Mesenchymal stem cell (in vitro differentiated cells and primary cell): ENCODE results near the gene ALG14.
"Not testable (repeated sequence)": the region's sequence is repeated elsewhere in the genome, so short reads cannot be mapped to it uniquely, and the experiment has no call there.

ENCODE experiments used
- DNase-seq: peaks from one replicate; pipeline ENCODE4 v3.0.0-alpha.2; 2013
- H2AFZ ChIP-seq: one replicate; pipeline ENCODE4 v1.6.1; 2013; ENCODE audit warnings: low read depth, mild to moderate bottlenecking, control low read depth, inconsistent platforms, low read length, moderate library complexity
- H2AK5ac ChIP-seq: 2 replicates; pipeline ENCODE4 v1.6.1; 2013; ENCODE audit warnings: low read length, moderate library complexity, mild to moderate bottlenecking, inconsistent platforms; ENCODE audit not compliant: severe bottlenecking
- H2BK120ac ChIP-seq: one replicate; pipeline ENCODE4 v1.6.1; 2013; ENCODE audit warnings: low read depth, mild to moderate bottlenecking, inconsistent platforms, low read length, moderate library complexity
- H2BK12ac ChIP-seq, 2 experiments: one replicate each; pipeline ENCODE4 v1.6.1; 2013; ENCODE audit warnings: inconsistent platforms in 2 of 2, low read length in 2 of 2, mild to moderate bottlenecking in 2 of 2, moderate library complexity in 2 of 2, control low read depth in 1 of 2
- H2BK15ac ChIP-seq: one replicate; pipeline ENCODE4 v1.6.1; 2013; ENCODE audit warnings: mild to moderate bottlenecking, low read depth, inconsistent platforms; ENCODE audit not compliant: poor library complexity, severe bottlenecking
- H2BK5ac ChIP-seq: 2 replicates; pipeline ENCODE4 v1.6.1; 2013; ENCODE audit warnings: low read depth, mild to moderate bottlenecking, low read length, control low read depth, inconsistent platforms; ENCODE audit not compliant: poor library complexity, severe bottlenecking
- H3K14ac ChIP-seq, 2 experiments: one replicate each; pipeline ENCODE4 v1.6.1; 2013; ENCODE audit warnings: inconsistent platforms in 2 of 2, low read length in 2 of 2, control low read depth in 1 of 2, mild to moderate bottlenecking in 1 of 2, moderate library complexity in 1 of 2
- H3K18ac ChIP-seq, 2 experiments: one replicate each; pipeline ENCODE4 v1.6.1; 2013; ENCODE audit warnings: inconsistent platforms in 2 of 2, low read length in 2 of 2, control low read depth in 1 of 2, low read depth in 1 of 2, mild to moderate bottlenecking in 1 of 2
- H3K23ac ChIP-seq, 2 experiments: one replicate each; pipeline ENCODE4 v1.6.1; 2013; ENCODE audit warnings: inconsistent platforms in 2 of 2, low read length in 2 of 2, mild to moderate bottlenecking in 2 of 2, moderate library complexity in 2 of 2, control low read depth in 1 of 2
- H3K27ac ChIP-seq: 2 replicates; pipeline ENCODE4 v1.5.1; 2013; ENCODE audit warnings: mild to moderate bottlenecking, moderate library complexity, low read length, control low read depth, inconsistent platforms; ENCODE audit not compliant: poor library complexity, severe bottlenecking
- H3K27me3 ChIP-seq, 2 experiments: 2 replicates each; pipeline versions ENCODE4 v1.6.1 to v1.7.0; 2013; ENCODE audit warnings: low read length in 2 of 2, mild to moderate bottlenecking in 2 of 2, moderate library complexity in 2 of 2, control low read depth in 1 of 2, inconsistent platforms in 1 of 2; ENCODE audit not compliant: control insufficient read depth in 1 of 2, insufficient read depth in 1 of 2
- H3K36me3 ChIP-seq, 2 experiments: 2 replicates each; pipeline versions ENCODE4 v1.6.1 to v1.7.0; 2013; ENCODE audit warnings: low read length in 2 of 2, control low read depth in 1 of 2, inconsistent platforms in 1 of 2, low read depth in 1 of 2, mild to moderate bottlenecking in 1 of 2; ENCODE audit not compliant: insufficient read depth in 2 of 2, control insufficient read depth in 1 of 2
- H3K4ac ChIP-seq, 2 experiments: one replicate each; pipeline ENCODE4 v1.6.1; 2013; ENCODE audit warnings: inconsistent platforms in 2 of 2, low read length in 2 of 2, mild to moderate bottlenecking in 2 of 2, moderate library complexity in 2 of 2, control low read depth in 1 of 2, low read depth in 1 of 2
- H3K4me1 ChIP-seq: 2 replicates; pipeline ENCODE4 v1.6.1; 2013; ENCODE audit warnings: low read depth, low read length, control low read depth; ENCODE audit not compliant: control insufficient read depth, insufficient read depth
- H3K4me2 ChIP-seq: 2 replicates; pipeline ENCODE4 v1.6.1; 2013; ENCODE audit warnings: low read length, mild to moderate bottlenecking, inconsistent platforms; ENCODE audit not compliant: poor library complexity, severe bottlenecking
- H3K4me3 ChIP-seq, 2 experiments: 2 replicates each; pipeline versions ENCODE4 v1.5.1 to v1.7.0; 2013; ENCODE audit warnings: low read length in 2 of 2, mild to moderate bottlenecking in 2 of 2, control low read depth in 1 of 2, low read depth in 1 of 2; ENCODE audit not compliant: insufficient read depth in 1 of 2
- H3K79me1 ChIP-seq: replicated peaks from 2 replicates; pipeline ENCODE4 v1.6.1; 2013; ENCODE audit warnings: mild to moderate bottlenecking, control low read depth, low read length, inconsistent platforms; ENCODE audit not compliant: poor library complexity, severe bottlenecking
- H3K9ac ChIP-seq: 2 replicates; pipeline ENCODE4 v1.7.0; 2013; ENCODE audit warnings: mild to moderate bottlenecking, low read length, moderate library complexity
- H3K9me3 ChIP-seq: 2 replicates; pipeline ENCODE4 v1.7.0; 2013; ENCODE audit warnings: mild to moderate bottlenecking, low read length; ENCODE audit not compliant: control insufficient read depth
- H4K8ac ChIP-seq: one replicate; pipeline ENCODE4 v1.6.1; 2013; ENCODE audit warnings: inconsistent platforms, mild to moderate bottlenecking, low read length, moderate library complexity
- H4K91ac ChIP-seq: one replicate; pipeline ENCODE4 v1.6.1; 2013; ENCODE audit warnings: mild to moderate bottlenecking, low read length, inconsistent platforms
- WGBS: methylation state at CpG from one replicate; pipeline ENCODE4 v1.1.7; 2013; ENCODE audit warnings: mixed read lengths; 5-methylcytosine and 5-hydroxymethylcytosine counted together

Gene ALG14

DNA sequence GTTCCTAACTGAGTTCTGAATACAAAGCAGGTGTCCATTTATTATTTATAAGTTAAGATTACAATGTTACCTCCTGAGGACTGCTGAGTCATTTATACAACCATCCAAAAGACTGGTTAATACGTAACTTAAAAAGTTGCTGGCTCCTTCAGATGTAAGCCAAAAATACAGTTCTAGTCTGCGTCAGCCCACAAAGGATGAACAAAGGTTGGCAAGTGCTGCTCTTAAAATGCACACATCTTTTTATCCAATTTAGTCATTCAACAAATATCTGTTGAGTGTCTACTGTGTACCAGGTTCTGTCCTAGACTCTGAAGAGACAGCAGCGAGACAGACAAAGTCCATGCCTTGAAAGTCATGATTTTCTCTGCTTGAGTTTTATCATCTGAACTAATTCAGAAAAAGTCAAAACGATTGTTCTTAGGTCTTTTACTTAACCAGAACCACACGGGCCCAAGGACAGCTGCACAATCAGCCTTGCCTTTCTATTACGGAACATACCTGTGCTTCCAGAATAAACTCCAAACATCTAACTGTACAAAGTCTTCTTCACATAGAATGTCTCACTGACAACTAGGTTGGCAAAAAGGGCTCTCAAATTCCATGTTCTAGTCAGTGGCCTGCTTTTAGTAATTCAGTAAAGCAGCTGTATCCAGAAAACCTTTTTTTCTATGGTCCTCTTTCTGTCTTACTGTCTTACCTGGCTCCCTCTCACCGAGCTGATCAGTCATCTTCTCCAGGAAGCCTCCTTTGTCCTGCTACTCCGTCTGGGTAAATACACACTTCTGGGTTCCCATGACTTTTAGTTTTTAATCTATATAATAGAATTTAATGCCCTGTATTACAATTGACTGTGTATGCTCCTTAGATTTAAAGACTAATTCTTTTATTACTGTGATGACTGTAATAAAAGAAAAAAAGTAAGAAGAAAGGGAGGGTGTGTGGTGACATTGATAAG, 130.3 kb downstream of the ALG14 start:
- H2BK120ac ChIP-seq: no peak overlapping the region
- no peak overlapping the region for H3K18ac ChIP-seq
- WGBS: 91% methylated on average over 6 of the region's 8 CpGs
- H3K4me2 ChIP-seq: no peak overlapping the region
- peak overlapping the region; percentile 97 for H2AK5ac ChIP-seq
- no peak overlapping the region for H2AFZ ChIP-seq
- no peak overlapping the region for H3K14ac ChIP-seq
- no peak overlapping the region for H2BK12ac ChIP-seq
- no peaks in the 10 kb centered on the region for H3K79me1 ChIP-seq
- H3K4ac ChIP-seq: no peak overlapping the region
- H2BK15ac ChIP-seq: no peak overlapping the region
- H3K9ac ChIP-seq: no peak overlapping the region
- H3K27me3 ChIP-seq: no peaks in the 10 kb centered on the region
- H3K27ac ChIP-seq: peak overlapping the region; percentile 91
- H3K23ac ChIP-seq: no peak overlapping the region
- no peaks in the 10 kb centered on the region for H3K9me3 ChIP-seq
- no peak overlapping the region for H4K8ac ChIP-seq
- no peak overlapping the region for H3K4me3 ChIP-seq
- H4K91ac ChIP-seq: no peak overlapping the region
- DNase-seq: no peak
- no peaks in the 10 kb centered on the region for H3K36me3 ChIP-seq
- H3K4me1 ChIP-seq: peaks cover 5% of the 10 kb centered on the region
- no peak overlapping the region for H2BK5ac ChIP-seq

- not testable (repeated sequence) for DNase-seq, H3K23ac ChIP-seq, H3K9ac ChIP-seq, H3K4me1 ChIP-seq, H3K4me2 ChIP-seq, H3K27me3 ChIP-seq, H2BK12ac ChIP-seq, H4K91ac ChIP-seq, H3K4ac ChIP-seq, H2BK5ac ChIP-seq, H3K14ac ChIP-seq, H2AFZ ChIP-seq, H4K8ac ChIP-seq, H3K9me3 ChIP-seq, H2BK15ac ChIP-seq, H3K4me3 ChIP-seq, H3K36me3 ChIP-seq, H2BK120ac ChIP-seq, H3K79me1 ChIP-seq, H3K18ac ChIP-seq
- WGBS: no CpG with 5 or more reads among the region's 1 CpG
- H3K27ac ChIP-seq: peak overlapping the region; percentile 91
- H2AK5ac ChIP-seq: peak overlapping the region; percentile 23
These were observed 131.3 kb downstream of the ALG14 start for GRCh38 chr1:94941480-94941879.

- Histone ChIP-seq H3K14ac (no peak overlapping the region), H3K4me2 (no peak overlapping the region)
- WGBS: 97% methylated on average over 3 of the region's 3 CpGs
These were observed 132.0 kb downstream of the ALG14 start for GRCh38 chr1:94940738-94941137.

GRCh38 chr1:94937820-94938219, 134.9 kb downstream of the ALG14 start:
- peaks cover 2% of the 10 kb centered on the region for H3K79me1 ChIP-seq
- H4K91ac ChIP-seq: no peak overlapping the region
- no peaks in the 10 kb centered on the region for H3K9me3 ChIP-seq
- no peak overlapping the region for H3K14ac ChIP-seq
- H3K36me3 ChIP-seq: peaks cover 0 to 1% of the 10 kb centered on the region in 2 experiments
- H3K27me3 ChIP-seq: no peaks in the 10 kb centered on the region
- no peak overlapping the region for H3K18ac ChIP-seq
- no peak overlapping the region for H2BK5ac ChIP-seq
- no peak overlapping the region for H4K8ac ChIP-seq
- H2BK15ac ChIP-seq: no peak overlapping the region
- WGBS: no CpG with 5 or more reads among the region's 1 CpG
- no peak for DNase-seq
- no peak overlapping the region for H3K23ac ChIP-seq
- no peak overlapping the region for H2AFZ ChIP-seq
- no peak overlapping the region for H3K4me3 ChIP-seq
- H3K27ac ChIP-seq: no peak overlapping the region
- H3K4me2 ChIP-seq: no peak overlapping the region
- H3K9ac ChIP-seq: no peak overlapping the region
- H3K4ac ChIP-seq: no peak overlapping the region
- peaks cover 8% of the 10 kb centered on the region for H3K4me1 ChIP-seq
- H2BK12ac ChIP-seq: no peak overlapping the region
- peak overlapping the region; percentile 94 for H2AK5ac ChIP-seq
- H2BK120ac ChIP-seq: no peak overlapping the region

More at GRCh38 chr1:94940738-94941137, 132.0 kb downstream of the ALG14 start:
- Histone ChIP-seq H4K8ac (no peak overlapping the region), H3K79me1 (no peaks in the 10 kb centered on the region), H2BK120ac (no peak overlapping the region), H3K27ac (no peak overlapping the region), H2BK15ac (no peak overlapping the region), H3K4me3 (no peak overlapping the region), H3K18ac (no peak overlapping the region), H3K4ac (no peak overlapping the region), H3K36me3 (no peaks in the 10 kb centered on the region), H3K27me3 (no peaks in the 10 kb centered on the region), H2AFZ (no peak overlapping the region), H3K9ac (no peak overlapping the region), H3K4me1 (peaks cover 7% of the 10 kb centered on the region), H3K9me3 (no peaks in the 10 kb centered on the region), H4K91ac (no peak overlapping the region), H2BK12ac (no peak overlapping the region), H3K23ac (no peak overlapping the region), H2BK5ac (no peak overlapping the region), H2AK5ac (no peak overlapping the region)
- no peak for DNase-seq
